Muscle layer of duodenum (tissue), 2 donors: Measurements from ENCODE around the gene MRPS27.

Experiments used
- H3K27ac ChIP-seq: one replicate; pipeline ENCODE4 v1.7.0; 2013; ENCODE audit warnings: mild to moderate bottlenecking, low read length
- H3K27me3 ChIP-seq: one replicate; pipeline ENCODE4 v1.7.0; 2013; ENCODE audit warnings: low read depth, mild to moderate bottlenecking, control low read depth, low read length
- H3K36me3 ChIP-seq, 2 donors: one replicate each; pipeline ENCODE4 v1.7.0; 2013; ENCODE audit warnings: low read length in 2 of 2, control low read depth in 1 of 2, mild to moderate bottlenecking in 1 of 2; ENCODE audit not compliant: insufficient read depth in 2 of 2, control insufficient read depth in 1 of 2
- H3K4me1 ChIP-seq, 2 donors: one replicate each; pipeline ENCODE4 v1.7.0; 2013; ENCODE audit warnings: low read length in 2 of 2, mild to moderate bottlenecking in 2 of 2, control low read depth in 1 of 2, moderate library complexity in 1 of 2; ENCODE audit not compliant: insufficient read depth in 2 of 2, control insufficient read depth in 1 of 2
- H3K4me3 ChIP-seq, 2 donors: one replicate each; pipeline ENCODE4 v1.7.0; 2013; ENCODE audit warnings: low read length in 2 of 2, low read depth in 1 of 2, mild to moderate bottlenecking in 1 of 2
- H3K9me3 ChIP-seq, 2 donors: one replicate each; pipeline ENCODE4 v1.7.0; 2013; ENCODE audit warnings: low read length in 2 of 2, control low read depth in 1 of 2, mild to moderate bottlenecking in 1 of 2; ENCODE audit not compliant: control insufficient read depth in 1 of 2
- donor health status: healthy.

Gene MRPS27

GRCh38 chr5:72355706-72356299 is 35.8 kb upstream of the MRPS27 start:
- Histone ChIP-seq H3K9me3 (no peaks in the 10 kb centered on the region), H3K36me3 (peaks cover 18 to 26% of the 10 kb centered on the region in 2 donors), H3K4me1 (no peaks in the 10 kb centered on the region), H3K4me3 (no peak overlapping the region), H3K27ac (no peak overlapping the region), H3K27me3 (no peaks in the 10 kb centered on the region)

- H3K27ac ChIP-seq = no peak overlapping the region
- H3K9me3 ChIP-seq = no peaks in the 10 kb centered on the region
Measured at GRCh38 chr5:72353046-72353445, 33.0 kb upstream of the MRPS27 start.

GRCh38 chr5:72352616-72353015 is 32.6 kb upstream of the MRPS27 start:
- no peaks in the 10 kb centered on the region for H3K9me3 ChIP-seq
- no peak overlapping the region for H3K4me3 ChIP-seq

More at GRCh38 chr5:72353046-72353445, 33.0 kb upstream of the MRPS27 start:
- Histone ChIP-seq H3K4me3 (no peak overlapping the region), H3K27me3 (no peaks in the 10 kb centered on the region), H3K36me3 (peaks cover 0 to 4% of the 10 kb centered on the region in 2 donors), H3K4me1 (no peaks in the 10 kb centered on the region)

GRCh38 chr5:72351376-72351775 is 31.3 kb upstream of the MRPS27 start:
- no peaks in the 10 kb centered on the region for H3K9me3 ChIP-seq
- H3K4me3 ChIP-seq = no peak overlapping the region
- no peak overlapping the region for H3K27ac ChIP-seq
- H3K27me3 ChIP-seq = no peaks in the 10 kb centered on the region
- H3K36me3 ChIP-seq = no peaks in the 10 kb centered on the region
- H3K4me1 ChIP-seq = no peaks in the 10 kb centered on the region

More at GRCh38 chr5:72352616-72353015, 32.6 kb upstream of the MRPS27 start:
- Histone ChIP-seq H3K36me3 (no peaks in the 10 kb centered on the region), H3K27ac (no peak overlapping the region), H3K4me1 (no peaks in the 10 kb centered on the region), H3K27me3 (no peaks in the 10 kb centered on the region)

GRCh38 chr5:72347801-72348308 is 27.8 kb upstream of the MRPS27 start:
- Histone ChIP-seq H3K27me3 (no peaks in the 10 kb centered on the region), H3K9me3 (no peaks in the 10 kb centered on the region), H3K4me3 (no peak overlapping the region), H3K36me3 (peaks cover 9 to 10% of the 10 kb centered on the region in 2 donors), H3K4me1 (no peaks in the 10 kb centered on the region), H3K27ac (no peak overlapping the region)

- no peak overlapping the region for H3K27ac ChIP-seq
- no peaks in the 10 kb centered on the region for H3K27me3 ChIP-seq
Measured at GRCh38 chr5:72346398-72346797, 26.4 kb upstream of the MRPS27 start.

GRCh38 chr5:72338689-72339209 is 18.7 kb upstream of the MRPS27 start:
- Histone ChIP-seq H3K36me3 (peaks cover 32 to 34% of the 10 kb centered on the region in 2 donors), H3K4me3 (no peak overlapping the region), H3K9me3 (no peaks in the 10 kb centered on the region), H3K27me3 (no peaks in the 10 kb centered on the region), H3K27ac (no peak overlapping the region), H3K4me1 (no peaks in the 10 kb centered on the region)

More at GRCh38 chr5:72346398-72346797, 26.4 kb upstream of the MRPS27 start:
- H3K36me3 ChIP-seq = peaks cover 14 to 15% of the 10 kb centered on the region in 2 donors
- no peaks in the 10 kb centered on the region for H3K9me3 ChIP-seq
- no peak overlapping the region for H3K4me3 ChIP-seq
- H3K4me1 ChIP-seq = no peaks in the 10 kb centered on the region

- no peaks in the 10 kb centered on the region for H3K27me3 ChIP-seq
- no peak overlapping the region for H3K27ac ChIP-seq
- H3K4me3 ChIP-seq = no peak overlapping the region
- no peaks in the 10 kb centered on the region for H3K4me1 ChIP-seq
- peaks cover 21% of the 10 kb centered on the region in 2 donors for H3K36me3 ChIP-seq
- H3K9me3 ChIP-seq = no peaks in the 10 kb centered on the region
Measured at GRCh38 chr5:72337159-72337558, 17.1 kb upstream of the MRPS27 start.

GRCh38 chr5:72330712-72331111 is 10.7 kb upstream of the MRPS27 start:
- Histone ChIP-seq H3K4me1 (no peaks in the 10 kb centered on the region), H3K36me3 (peaks cover 23 to 35% of the 10 kb centered on the region in 2 donors), H3K27me3 (no peaks in the 10 kb centered on the region), H3K4me3 (no peak overlapping the region), H3K9me3 (no peaks in the 10 kb centered on the region), H3K27ac (no peak overlapping the region)

GRCh38 chr5:72328172-72328571 is 8.1 kb upstream of the MRPS27 start:
- Histone ChIP-seq H3K27ac (no peak overlapping the region), H3K9me3 (no peaks in the 10 kb centered on the region), H3K27me3 (no peaks in the 10 kb centered on the region), H3K4me3 (no peak overlapping the region), H3K4me1 (no peaks in the 10 kb centered on the region), H3K36me3 (peaks cover 24 to 46% of the 10 kb centered on the region in 2 donors)

- Histone ChIP-seq H3K4me1 (no peaks in the 10 kb centered on the region), H3K27me3 (no peaks in the 10 kb centered on the region), H3K9me3 (no peaks in the 10 kb centered on the region), H3K36me3 (peaks cover 21 to 41% of the 10 kb centered on the region in 2 donors), H3K27ac (no peak overlapping the region), H3K4me3 (no peak overlapping the region)
Measured at GRCh38 chr5:72326306-72326649, 6.2 kb upstream of the MRPS27 start.
